ENCODE data around the gene MANBA.

Gene MANBA

DNA sequence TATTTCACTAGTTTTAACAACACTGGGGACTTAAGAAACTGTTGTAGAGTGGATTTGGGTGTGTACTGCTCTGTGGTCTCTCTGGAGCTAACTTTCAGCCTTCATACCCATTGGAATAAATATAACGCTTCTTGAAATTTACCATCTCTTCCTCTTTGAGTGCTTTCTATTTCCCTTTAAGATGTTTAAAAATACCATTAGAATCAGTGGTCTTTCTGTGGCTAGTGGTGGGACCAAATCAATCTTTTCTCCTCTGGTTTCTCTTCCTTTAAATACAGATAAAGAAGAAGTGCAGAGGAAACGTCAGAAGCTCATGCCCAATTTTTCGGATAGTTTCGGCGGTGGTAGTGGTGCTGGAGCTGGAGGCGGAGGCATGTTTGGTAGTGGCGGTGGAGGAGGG, 167.6 kb downstream of the MANBA start:
- H3K36me3 ChIP-seq (ENCODE audit: insufficient read depth, low read length), result peaks cover 79% of the 10 kb centered on the region; the same call in 1 of the 2 replicates
- no peak overlapping the region for H3K4me3 ChIP-seq (ENCODE audit: low read length, poor library complexity, severe bottlenecking)
- no peaks in the 10 kb centered on the region for H3F3A ChIP-seq (ENCODE audit: low read depth)
- peaks cover 5% of the 10 kb centered on the region; the same call in 1 of the 2 replicates for H3K9me3 ChIP-seq (ENCODE audit: insufficient read depth, low read depth, low read length)
- H3K27me3 ChIP-seq (ENCODE audit: insufficient read depth, low read length, poor library complexity, severe bottlenecking), result no peaks in the 10 kb centered on the region
- peaks cover 6% of the 10 kb centered on the region for H3K4me1 ChIP-seq (ENCODE audit: insufficient read depth, low read length, poor library complexity, severe bottlenecking)
- no peaks in the 10 kb centered on the region for H3K9me2 ChIP-seq (replicated peaks; ENCODE audit: low read depth, low read length)
- H2AFZ ChIP-seq (ENCODE audit: low read length), result no peak overlapping the region
- H3K9ac ChIP-seq (ENCODE audit: low read depth, low read length, poor library complexity, severe bottlenecking), result no peak overlapping the region
- TF ChIP-seq, protein P1, sequence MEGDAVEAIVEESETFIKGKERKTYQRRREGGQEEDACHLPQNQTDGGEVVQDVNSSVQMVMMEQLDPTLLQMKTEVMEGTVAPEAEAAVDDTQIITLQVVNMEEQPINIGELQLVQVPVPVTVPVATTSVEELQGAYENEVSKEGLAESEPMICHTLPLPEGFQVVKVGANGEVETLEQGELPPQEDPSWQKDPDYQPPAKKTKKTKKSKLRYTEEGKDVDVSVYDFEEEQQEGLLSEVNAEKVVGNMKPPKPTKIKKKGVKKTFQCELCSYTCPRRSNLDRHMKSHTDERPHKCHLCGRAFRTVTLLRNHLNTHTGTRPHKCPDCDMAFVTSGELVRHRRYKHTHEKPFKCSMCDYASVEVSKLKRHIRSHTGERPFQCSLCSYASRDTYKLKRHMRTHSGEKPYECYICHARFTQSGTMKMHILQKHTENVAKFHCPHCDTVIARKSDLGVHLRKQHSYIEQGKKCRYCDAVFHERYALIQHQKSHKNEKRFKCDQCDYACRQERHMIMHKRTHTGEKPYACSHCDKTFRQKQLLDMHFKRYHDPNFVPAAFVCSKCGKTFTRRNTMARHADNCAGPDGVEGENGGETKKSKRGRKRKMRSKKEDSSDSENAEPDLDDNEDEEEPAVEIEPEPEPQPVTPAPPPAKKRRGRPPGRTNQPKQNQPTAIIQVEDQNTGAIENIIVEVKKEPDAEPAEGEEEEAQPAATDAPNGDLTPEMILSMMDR (conservative IDR thresholded peaks at IDR 0.05; ENCODE audit: low read length), result no peak
- H3K4me2 ChIP-seq (ENCODE audit: low read depth, low read length, poor library complexity, severe bottlenecking), result no peak overlapping the region
- H4K20me1 ChIP-seq (ENCODE audit: insufficient read depth, low read length, poor library complexity, severe bottlenecking), result no peaks in the 10 kb centered on the region
- no peaks in the 10 kb centered on the region for H3K79me2 ChIP-seq (ENCODE audit: insufficient read depth, low read length)

DNA sequence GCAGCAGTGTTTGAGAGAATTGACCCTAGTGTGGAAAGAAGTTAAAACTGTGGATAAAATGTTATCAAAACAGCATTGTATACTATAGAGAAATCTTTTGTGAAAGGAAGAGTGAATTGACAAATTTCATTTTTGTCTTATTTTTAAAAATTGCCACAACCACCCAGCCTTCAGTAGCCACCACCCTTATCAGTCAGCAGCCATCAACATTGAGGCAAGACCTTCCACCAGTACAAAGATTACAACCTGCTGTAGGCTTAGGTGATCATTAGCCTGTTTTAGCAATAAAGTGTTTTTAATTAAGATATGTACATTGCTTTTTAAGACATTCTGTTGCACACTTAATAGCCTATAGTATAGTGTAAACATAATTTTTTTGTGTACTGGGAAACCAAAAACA, 168.5 kb downstream of the MANBA start:
- H3K9me3 ChIP-seq (ENCODE audit: insufficient read depth, low read depth, low read length), result peaks cover 5% of the 10 kb centered on the region; the same call in 1 of the 2 replicates
- H3F3A ChIP-seq (ENCODE audit: low read depth), result no peaks in the 10 kb centered on the region
- H3K9ac ChIP-seq (ENCODE audit: low read depth, low read length, poor library complexity, severe bottlenecking), result no peak overlapping the region
- H4K20me1 ChIP-seq (ENCODE audit: insufficient read depth, low read length, poor library complexity, severe bottlenecking), result no peaks in the 10 kb centered on the region
- no peaks in the 10 kb centered on the region for H3K27me3 ChIP-seq (ENCODE audit: insufficient read depth, low read length, poor library complexity, severe bottlenecking)
- H3K36me3 ChIP-seq (ENCODE audit: insufficient read depth, low read length), result peaks cover 79% of the 10 kb centered on the region; the same call in 1 of the 2 replicates
- no peak overlapping the region for H2AFZ ChIP-seq (ENCODE audit: low read length)
- TF ChIP-seq EZH2phosphoT487 (IDR thresholded peaks at IDR 0.05; ENCODE audit: borderline replicate concordance), result no peak
- TF ChIP-seq, protein P1 (conservative IDR thresholded peaks at IDR 0.05; ENCODE audit: low read length), result no peak
- no peak overlapping the region for H3K4me2 ChIP-seq (ENCODE audit: low read depth, low read length, poor library complexity, severe bottlenecking)
- H3K4me1 ChIP-seq (ENCODE audit: insufficient read depth, low read length, poor library complexity, severe bottlenecking), result peaks cover 6% of the 10 kb centered on the region
- no peak overlapping the region for H3K4me3 ChIP-seq (ENCODE audit: low read length, poor library complexity, severe bottlenecking)
- no peaks in the 10 kb centered on the region for H3K9me2 ChIP-seq (replicated peaks; ENCODE audit: low read depth, low read length)
- H3K79me2 ChIP-seq (ENCODE audit: insufficient read depth, low read length), result no peaks in the 10 kb centered on the region

DNA sequence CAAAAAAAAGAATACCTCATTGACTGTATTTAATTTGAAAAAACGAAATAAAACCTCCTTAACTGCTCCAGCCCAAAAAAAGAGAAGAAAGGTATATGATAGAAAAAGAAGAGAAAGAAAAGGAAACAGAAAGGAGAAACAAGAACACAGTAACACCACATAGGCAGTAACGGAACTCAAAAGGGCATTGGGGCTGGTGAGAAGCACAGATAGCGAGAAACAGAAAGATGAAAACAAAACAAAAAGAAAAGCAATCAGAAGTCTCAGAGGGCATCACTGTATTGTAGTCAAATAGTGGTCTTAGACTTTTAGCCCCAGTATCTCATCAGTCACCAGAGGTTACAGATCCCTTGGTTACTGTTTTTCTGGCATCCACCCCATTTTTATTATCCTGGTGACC, 171.0 kb downstream of the MANBA start:
- Histone ChIP-seq H3K4me3 (ENCODE audit: low read length, poor library complexity, severe bottlenecking) (no peak overlapping the region), H3K9me2 (replicated peaks; ENCODE audit: low read depth, low read length) (no peaks in the 10 kb centered on the region), H4K20me1 (ENCODE audit: insufficient read depth, low read length, poor library complexity, severe bottlenecking) (no peaks in the 10 kb centered on the region), H3K27me3 (ENCODE audit: insufficient read depth, low read length, poor library complexity, severe bottlenecking) (no peaks in the 10 kb centered on the region), H2AFZ (ENCODE audit: low read length) (no peak overlapping the region), H3K9me3 (ENCODE audit: insufficient read depth, low read depth, low read length) (peaks cover 5% of the 10 kb centered on the region; the same call in 1 of the 2 replicates), H3K4me1 (ENCODE audit: insufficient read depth, low read length, poor library complexity, severe bottlenecking) (peaks cover 6% of the 10 kb centered on the region), H3K9ac (ENCODE audit: low read depth, low read length, poor library complexity, severe bottlenecking) (no peak overlapping the region), H3F3A (ENCODE audit: low read depth) (no peaks in the 10 kb centered on the region), H3K36me3 (ENCODE audit: insufficient read depth, low read length) (peaks cover 72% of the 10 kb centered on the region; the same call in 1 of the 2 replicates), H3K4me2 (ENCODE audit: low read depth, low read length, poor library complexity, severe bottlenecking) (no peak overlapping the region), H3K79me2 (ENCODE audit: insufficient read depth, low read length) (no peaks in the 10 kb centered on the region)
- TF ChIP-seq EZH2phosphoT487 (IDR thresholded peaks at IDR 0.05; ENCODE audit: borderline replicate concordance), result no peak
- TF ChIP-seq, protein P1 (conservative IDR thresholded peaks at IDR 0.05; ENCODE audit: low read length), result no peak

Measured in Loucy (cell line).